Measurements from ENCODE around the gene CATSPERZ. TPM values are rescaled to one million over a fixed set of nuclear protein-coding genes. Genes with fewer than 3 reads are reported as not detected.

CATSPERZ gene
- total and polyA plus RNA-seq, 9 of the 15 experiments (the other 6 are each of a cell fraction or from before 2014, with no cell fraction given): 0.86 to 8.5 (median 3.5) TPM

DNA sequence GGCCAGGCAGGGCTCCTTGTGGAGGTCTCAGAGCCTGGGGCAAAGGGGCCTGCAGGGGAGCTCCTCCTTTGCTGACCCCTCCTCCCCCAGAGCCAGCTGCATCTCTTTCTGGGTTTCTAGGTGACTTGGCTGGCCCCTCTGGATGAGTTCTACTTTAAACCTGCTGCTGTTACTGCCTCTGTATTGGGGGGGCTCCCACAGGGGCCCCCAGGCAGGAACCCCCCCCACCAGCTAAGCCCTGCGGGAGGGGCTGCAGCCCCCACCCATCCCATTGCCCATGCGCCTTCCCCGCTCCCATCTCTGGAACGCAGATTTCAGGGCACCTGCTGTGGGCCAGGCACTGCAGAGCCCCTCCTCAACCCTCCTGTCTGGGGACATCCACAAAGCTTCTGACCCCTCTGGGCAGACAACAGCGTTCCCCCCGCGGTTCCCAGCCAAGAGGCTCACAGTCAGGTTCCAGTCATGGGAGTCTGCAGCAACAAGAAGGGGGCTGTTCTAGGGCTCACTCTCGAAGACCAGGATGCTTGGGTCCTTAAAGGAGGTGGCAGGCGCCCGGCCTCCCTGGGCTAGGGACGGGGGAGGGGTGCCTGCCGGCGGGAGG, 49.6 kb upstream of the CATSPERZ start (continued):
- TF ChIP-seq KDM5B (IDR thresholded peaks at IDR 0.05; ENCODE audit: insufficient replicate concordance, low read depth, low read length): peak; percentile 16

DNA sequence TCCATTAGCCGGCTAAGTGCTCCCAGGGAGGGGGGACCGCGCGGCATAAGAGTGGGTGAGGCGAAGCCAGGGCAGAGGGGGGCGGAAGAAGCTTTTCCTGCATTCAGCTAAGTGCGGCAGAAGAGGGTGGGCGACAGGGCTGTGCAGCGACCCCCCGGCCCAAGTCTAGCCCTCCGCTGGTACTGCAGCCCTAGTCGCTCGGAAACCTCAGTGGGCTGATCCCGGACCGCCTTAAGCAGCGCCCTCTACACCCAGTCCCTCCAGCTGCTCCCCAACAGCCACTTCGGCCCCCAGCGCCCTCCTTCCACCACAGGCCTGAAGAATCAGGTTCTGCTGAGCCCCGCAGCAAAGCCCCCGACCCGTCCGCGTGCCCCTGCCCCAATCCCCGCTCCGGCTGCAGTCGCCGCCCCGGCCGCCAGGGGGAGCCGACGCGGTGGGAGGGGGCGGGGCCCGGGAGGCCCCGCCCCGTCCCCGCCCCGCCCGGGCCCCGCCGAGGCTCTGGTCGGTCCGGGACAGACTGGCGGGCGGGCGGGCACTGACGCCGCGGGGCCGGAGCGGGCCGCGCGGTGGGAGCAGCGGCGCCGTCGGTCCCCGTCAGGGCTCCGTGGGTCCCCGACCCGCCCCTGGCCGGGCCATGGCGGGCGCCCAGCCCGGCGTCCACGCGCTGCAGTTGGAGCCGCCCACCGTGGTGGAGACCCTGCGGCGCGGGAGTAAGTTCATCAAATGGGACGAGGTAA, 49.0 kb upstream of the CATSPERZ start, which contains the start of gene PLCB3:
TSS of gene PLCB3 (plus strand) at position 515 of the 737 bp plus-strand sequence. CDS start at position 635, 120 bp downstream.
- ChIA-PET POLR2A (interaction anchor here (1.0 to 7.8 kb wide), 6 partner anchors 8 to 45 kb away, joined by 3 to 58 read pairs (median 7); partner anchors contain the start of gene FERMT3), CTCF (ENCODE audit: low intra/inter-chr PET ratio) (interaction anchor here (0.6 to 0.7 kb wide), 2 partner anchors 49 to 1345 kb away, joined by 3 read pairs; partner anchors contain the start of gene CATSPERZ)
- TSS peak; percentile 49 for BruUV-seq (replicated peaks)
- DNase-seq (ENCODE audit: extremely low read depth in 1 of 4, low spot score in 3 of 4) (peak; percentile 60 to 92 (median 84)), ATAC-seq (peak; percentile 60), FAIRE-seq (no peak)
- intact Hi-C loops (cut with micrococcal nuclease) (no loop called here), in situ Hi-C loops (cut with MboI) (no loop called here)
- peaks cover 7% of the 10 kb centered on the region for H4K20me1 ChIP-seq (replicated peaks; ENCODE audit: control insufficient read depth, insufficient read depth, low read length)
- H3K36me3 ChIP-seq (ENCODE audit: control insufficient read depth, insufficient read depth, low read length): peaks cover 32% of the 10 kb centered on the region; the same call in 2 of the 3 replicates
- WGBS (ENCODE audit: insufficient coverage, low coverage, missing lambda C conversion rate): 0% methylated on average over 25 of the region's 75 CpGs
- no peaks in the 10 kb centered on the region for H3K9me3 ChIP-seq (replicated peaks; ENCODE audit: control insufficient read depth, insufficient read depth, low read depth, low read length)
- H3K27me3 ChIP-seq (ENCODE audit: control insufficient read depth in 2 of 2, insufficient read depth in 2 of 2, low read length in 2 of 2): no peaks in the 10 kb centered on the region
- H3K4me2 ChIP-seq (ENCODE audit: insufficient read depth, low read length): peak within 1 kb of the TSS; percentile 88
- H3K9me1 ChIP-seq (ENCODE audit: control insufficient read depth, insufficient read depth, low read length): no peaks in the 10 kb centered on the region
- H3K9ac ChIP-seq (ENCODE audit: insufficient read depth in 1 of 2, low read depth in 2 of 2, low read length in 2 of 2): peak within 1 kb of the TSS; percentile 84 to 95
- H3K4me1 ChIP-seq (replicated peaks in 1 of 2; ENCODE audit: control insufficient read depth in 2 of 2, insufficient read depth in 2 of 2, low read length in 2 of 2): peaks cover 30 to 87% of the 10 kb centered on the region in 2 experiments
- peak within 1 kb of the TSS; percentile 94 for H2AFZ ChIP-seq (ENCODE audit: low read depth, low read length)
- peak within 1 kb of the TSS; percentile 80 for H3K27ac ChIP-seq (ENCODE audit: extremely low read depth, low read depth, low read length)
- peak within 1 kb of the TSS; percentile 87 for H3K4me3 ChIP-seq
- H3K79me2 ChIP-seq (ENCODE audit: control insufficient read depth, insufficient read depth, low read length): peaks cover 29% of the 10 kb centered on the region
- TF ChIP-seq, protein P1, sequence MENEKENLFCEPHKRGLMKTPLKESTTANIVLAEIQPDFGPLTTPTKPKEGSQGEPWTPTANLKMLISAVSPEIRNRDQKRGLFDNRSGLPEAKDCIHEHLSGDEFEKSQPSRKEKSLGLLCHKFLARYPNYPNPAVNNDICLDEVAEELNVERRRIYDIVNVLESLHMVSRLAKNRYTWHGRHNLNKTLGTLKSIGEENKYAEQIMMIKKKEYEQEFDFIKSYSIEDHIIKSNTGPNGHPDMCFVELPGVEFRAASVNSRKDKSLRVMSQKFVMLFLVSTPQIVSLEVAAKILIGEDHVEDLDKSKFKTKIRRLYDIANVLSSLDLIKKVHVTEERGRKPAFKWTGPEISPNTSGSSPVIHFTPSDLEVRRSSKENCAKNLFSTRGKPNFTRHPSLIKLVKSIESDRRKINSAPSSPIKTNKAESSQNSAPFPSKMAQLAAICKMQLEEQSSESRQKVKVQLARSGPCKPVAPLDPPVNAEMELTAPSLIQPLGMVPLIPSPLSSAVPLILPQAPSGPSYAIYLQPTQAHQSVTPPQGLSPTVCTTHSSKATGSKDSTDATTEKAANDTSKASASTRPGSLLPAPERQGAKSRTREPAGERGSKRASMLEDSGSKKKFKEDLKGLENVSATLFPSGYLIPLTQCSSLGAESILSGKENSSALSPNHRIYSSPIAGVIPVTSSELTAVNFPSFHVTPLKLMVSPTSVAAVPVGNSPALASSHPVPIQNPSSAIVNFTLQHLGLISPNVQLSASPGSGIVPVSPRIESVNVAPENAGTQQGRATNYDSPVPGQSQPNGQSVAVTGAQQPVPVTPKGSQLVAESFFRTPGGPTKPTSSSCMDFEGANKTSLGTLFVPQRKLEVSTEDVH (IDR thresholded peaks at IDR 0.05; ENCODE audit: low read depth, partially characterized antibody): no peak
- no peak for TF ChIP-seq BCOR (IDR thresholded peaks at IDR 0.05)
- no peak for TF ChIP-seq ZNF778 (CRISPR knock-in tag; IDR thresholded peaks at IDR 0.05)
- no peak for TF ChIP-seq ZNF134 (CRISPR knock-in tag; conservative IDR thresholded peaks at IDR 0.05)
- TF ChIP-seq FOXA3 (CRISPR knock-in tag; conservative IDR thresholded peaks at IDR 0.05 in 1 of 2, IDR thresholded peaks at IDR 0.05 in 1 of 2): no peak
- no peak for TF ChIP-seq MAFF (IDR thresholded peaks at IDR 0.05; ENCODE audit: low read length)
- TF ChIP-seq KDM1A (IDR thresholded peaks at IDR 0.05): no peak
- TF ChIP-seq SMARCC2 (IDR thresholded peaks at IDR 0.05; ENCODE audit: low read depth): no peak
- no peak for TF ChIP-seq ZNF212 (CRISPR knock-in tag; IDR thresholded peaks at IDR 0.05)
- TF ChIP-seq, protein P2, sequence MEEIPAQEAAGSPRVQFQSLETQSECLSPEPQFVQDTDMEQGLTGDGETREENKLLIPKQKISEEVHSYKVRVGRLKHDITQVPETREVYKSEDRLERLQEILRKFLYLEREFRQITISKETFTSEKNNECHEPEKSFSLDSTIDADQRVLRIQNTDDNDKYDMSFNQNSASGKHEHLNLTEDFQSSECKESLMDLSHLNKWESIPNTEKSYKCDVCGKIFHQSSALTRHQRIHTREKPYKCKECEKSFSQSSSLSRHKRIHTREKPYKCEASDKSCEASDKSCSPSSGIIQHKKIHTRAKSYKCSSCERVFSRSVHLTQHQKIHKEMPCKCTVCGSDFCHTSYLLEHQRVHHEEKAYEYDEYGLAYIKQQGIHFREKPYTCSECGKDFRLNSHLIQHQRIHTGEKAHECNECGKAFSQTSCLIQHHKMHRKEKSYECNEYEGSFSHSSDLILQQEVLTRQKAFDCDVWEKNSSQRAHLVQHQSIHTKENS (CRISPR knock-in tag; IDR thresholded peaks at IDR 0.05): no peak
- TF ChIP-seq, protein P3, sequence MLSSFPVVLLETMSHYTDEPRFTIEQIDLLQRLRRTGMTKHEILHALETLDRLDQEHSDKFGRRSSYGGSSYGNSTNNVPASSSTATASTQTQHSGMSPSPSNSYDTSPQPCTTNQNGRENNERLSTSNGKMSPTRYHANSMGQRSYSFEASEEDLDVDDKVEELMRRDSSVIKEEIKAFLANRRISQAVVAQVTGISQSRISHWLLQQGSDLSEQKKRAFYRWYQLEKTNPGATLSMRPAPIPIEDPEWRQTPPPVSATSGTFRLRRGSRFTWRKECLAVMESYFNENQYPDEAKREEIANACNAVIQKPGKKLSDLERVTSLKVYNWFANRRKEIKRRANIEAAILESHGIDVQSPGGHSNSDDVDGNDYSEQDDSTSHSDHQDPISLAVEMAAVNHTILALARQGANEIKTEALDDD (IDR thresholded peaks at IDR 0.05): no peak
- no peak for TF ChIP-seq NFIC (IDR thresholded peaks at IDR 0.05)
- no peak for TF ChIP-seq POLR3G (IDR thresholded peaks at IDR 0.05; ENCODE audit: extremely low read depth, insufficient read length, insufficient replicate concordance)
- no peak for TF ChIP-seq ZNF23 (CRISPR knock-in tag; IDR thresholded peaks at IDR 0.05)
